HG03442 (cell line): Measurements from ENCODE around the gene EXOC6B.

ENCODE experiments used
- ATAC-seq: cut with Tn5 transposase; IDR thresholded peaks from one replicate; pipeline ENCODE4 v1.9.1; 2021; ENCODE audit warnings: mild to moderate bottlenecking, moderate library complexity; ENCODE audit not compliant: unreplicated experiment

EXOC6B gene

GRCh38 chr2:72744049-72744448 lies 81.8 kb downstream of the EXOC6B start:
- ATAC-seq = no peak

DNA sequence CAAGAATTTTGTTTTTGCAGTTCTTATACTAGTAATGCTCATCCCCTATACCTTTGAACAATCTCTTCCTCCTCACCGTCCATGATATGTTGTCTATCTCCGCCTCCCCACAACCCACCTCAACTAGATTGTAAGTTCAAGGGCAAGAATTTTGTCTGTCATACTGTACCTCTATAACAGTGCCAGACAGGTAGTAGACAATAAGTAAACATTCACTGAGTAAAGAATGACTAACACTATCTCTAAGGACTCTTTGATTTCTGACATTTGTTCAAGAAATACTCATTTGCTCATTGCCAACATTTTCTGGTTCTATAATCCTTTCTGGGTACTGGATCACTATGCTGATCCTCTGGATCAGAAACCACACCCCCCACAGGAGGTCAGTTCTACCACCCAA lies 82.4 kb downstream of the EXOC6B start:
- no peak for ATAC-seq

DNA sequence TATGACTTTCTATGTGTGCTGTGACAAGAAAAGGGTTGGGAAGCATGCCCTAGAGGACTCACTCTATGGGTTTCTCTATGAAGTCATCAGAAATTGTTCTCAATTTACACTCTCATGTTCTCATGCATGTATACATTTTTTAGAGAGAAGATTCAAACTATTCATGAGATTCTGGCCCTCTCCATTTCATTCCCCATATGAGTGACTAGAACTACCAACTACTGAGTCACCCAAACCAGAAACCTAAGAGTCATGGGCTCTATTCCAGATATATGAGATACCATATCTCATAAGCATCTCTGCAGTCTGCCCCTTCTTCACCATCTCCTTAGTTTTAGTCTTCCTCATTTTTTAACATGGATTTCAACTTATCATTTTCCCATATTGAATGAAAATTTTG lies 87.7 kb downstream of the EXOC6B start:
- no peak for ATAC-seq

GRCh38 chr2:72734432-72734831 lies 91.4 kb downstream of the EXOC6B start:
- no peak for ATAC-seq

- no peak for ATAC-seq
These were observed 94.7 kb downstream of the EXOC6B start for GRCh38 chr2:72731116-72731515.

DNA sequence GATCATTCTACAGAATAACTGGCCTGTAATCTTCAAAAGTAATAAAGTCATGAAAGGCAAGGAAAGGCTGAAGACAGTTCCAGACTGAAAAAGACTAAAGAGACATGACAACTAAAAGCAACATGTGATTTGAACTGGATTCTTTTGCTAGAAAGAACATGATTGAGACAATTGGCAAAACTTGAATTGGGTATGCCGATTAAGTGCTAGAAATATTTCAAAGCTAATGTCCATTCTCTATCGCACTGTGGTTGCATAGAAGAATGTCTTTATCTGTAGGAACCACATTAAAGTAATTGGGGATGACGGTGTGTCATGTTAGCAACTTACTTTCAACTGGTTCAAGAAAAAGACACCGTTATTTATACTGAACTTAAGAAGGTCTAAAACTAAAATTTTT lies 98.5 kb downstream of the EXOC6B start:
- ATAC-seq = no peak

DNA sequence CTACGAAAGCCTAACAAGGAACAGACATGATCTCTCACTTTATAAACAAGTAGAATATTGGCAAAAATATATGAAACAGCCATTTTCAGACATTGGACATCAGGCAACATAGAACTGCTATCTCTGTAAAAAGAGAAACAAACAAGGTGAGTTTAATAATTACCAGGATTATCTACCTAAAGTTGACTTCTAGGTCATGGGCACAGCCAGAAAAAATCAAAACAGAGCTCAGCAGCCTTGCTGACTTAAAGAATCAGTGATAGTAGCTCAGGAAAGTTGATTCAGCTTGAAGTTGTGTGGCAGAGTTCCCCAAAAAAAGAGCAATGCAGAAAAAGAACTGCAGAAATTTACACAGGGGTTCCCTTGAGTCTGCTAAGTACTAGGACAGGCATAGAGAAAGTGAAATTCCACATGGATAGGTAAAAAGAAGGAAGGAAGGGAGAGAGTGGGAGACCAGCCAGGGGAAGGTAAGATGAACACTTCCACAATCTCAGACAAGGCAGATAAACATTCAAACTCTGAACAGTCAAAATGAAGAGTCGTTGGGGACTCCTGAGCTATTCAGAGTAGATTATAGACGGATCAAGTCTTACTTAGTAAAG lies 102.0 kb downstream of the EXOC6B start:
- no peak for ATAC-seq

DNA sequence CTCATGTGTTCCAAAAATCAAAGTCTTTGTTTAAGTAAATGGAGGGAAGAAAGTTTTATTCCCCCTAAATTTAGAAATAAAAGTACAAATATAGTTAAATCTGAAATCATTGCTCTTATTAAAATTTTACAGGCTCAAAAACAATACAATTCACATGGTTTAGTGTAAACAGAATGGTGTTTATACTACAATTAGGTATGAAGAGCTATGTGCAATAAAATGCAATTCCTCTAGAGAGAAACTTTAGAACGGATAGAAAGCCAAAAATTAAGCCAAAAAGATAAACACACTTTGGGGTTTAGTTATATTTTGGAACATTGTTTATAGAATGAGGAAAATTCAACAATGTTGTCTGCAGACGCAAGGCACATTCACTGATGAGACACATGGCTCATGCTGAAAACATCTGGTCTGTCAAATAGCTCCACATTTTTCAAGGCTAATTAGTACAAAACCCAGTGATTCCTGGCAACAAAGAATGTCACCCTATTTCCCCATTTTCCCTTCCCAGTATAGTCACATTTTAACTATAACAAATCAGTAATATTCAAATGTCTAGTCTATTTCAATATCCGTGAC lies 103.3 kb downstream of the EXOC6B start:
- no peak for ATAC-seq

GRCh38 chr2:72719416-72719815 lies 106.4 kb downstream of the EXOC6B start:
- ATAC-seq = no peak

DNA sequence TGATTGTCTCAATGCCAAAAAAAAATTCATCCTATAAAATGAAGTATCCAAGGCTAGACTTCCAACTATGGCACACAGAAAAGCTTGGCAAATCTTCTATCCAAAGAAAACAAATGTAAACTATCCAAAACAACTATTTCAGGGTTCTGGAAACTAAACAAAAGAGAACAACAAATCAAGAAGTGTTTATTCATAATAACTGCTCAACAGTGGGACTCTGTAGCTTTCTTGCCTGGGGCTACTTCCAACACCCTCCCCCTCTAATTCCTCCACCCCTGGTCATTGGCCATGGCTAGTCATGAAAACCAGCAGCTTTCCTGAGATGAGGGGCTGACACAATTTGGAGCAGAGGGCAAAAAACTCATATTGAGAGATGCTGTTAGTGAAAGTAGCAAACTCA lies 107.0 kb downstream of the EXOC6B start:
- ATAC-seq = no peak

GRCh38 chr2:72716601-72717000 lies 109.2 kb downstream of the EXOC6B start:
- no peak for ATAC-seq

DNA sequence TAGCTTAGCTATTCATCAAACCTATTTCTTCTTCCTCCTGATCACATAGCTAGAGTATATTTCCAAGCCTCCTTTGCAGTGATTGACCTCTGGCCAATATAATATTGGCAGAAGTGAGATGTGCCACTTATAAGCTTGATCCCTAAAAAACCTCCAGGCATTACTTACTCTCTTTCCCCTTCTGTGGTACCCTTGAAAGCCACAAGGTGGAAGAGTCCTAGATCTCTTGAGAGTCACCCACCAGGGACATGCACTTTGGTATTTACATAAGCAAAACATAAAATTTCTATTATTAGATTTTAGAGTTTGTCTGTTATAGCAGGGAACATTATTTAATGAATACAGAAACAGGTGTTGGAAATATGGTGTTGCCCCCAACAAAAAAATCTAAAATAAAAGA lies 112.0 kb downstream of the EXOC6B start:
- no peak for ATAC-seq

DNA sequence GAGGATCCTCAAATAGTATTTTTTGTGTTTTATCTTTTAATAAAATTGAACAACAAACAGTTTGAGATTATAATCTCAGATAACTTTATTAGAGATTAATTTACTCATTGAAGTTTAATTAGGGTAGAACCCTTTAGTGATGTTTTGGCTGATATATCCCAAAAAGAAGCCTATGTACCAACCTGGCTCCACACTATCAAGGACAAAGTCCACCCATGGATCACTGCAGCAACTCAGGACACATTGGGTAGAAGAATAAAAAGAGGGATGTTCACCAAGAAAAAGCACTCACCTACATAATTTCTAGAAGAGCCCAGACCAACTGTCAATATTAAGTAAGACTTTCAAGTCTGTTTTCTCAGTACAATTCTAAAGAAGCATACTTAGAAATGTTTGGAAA lies 112.9 kb downstream of the EXOC6B start:
- ATAC-seq = no peak

DNA sequence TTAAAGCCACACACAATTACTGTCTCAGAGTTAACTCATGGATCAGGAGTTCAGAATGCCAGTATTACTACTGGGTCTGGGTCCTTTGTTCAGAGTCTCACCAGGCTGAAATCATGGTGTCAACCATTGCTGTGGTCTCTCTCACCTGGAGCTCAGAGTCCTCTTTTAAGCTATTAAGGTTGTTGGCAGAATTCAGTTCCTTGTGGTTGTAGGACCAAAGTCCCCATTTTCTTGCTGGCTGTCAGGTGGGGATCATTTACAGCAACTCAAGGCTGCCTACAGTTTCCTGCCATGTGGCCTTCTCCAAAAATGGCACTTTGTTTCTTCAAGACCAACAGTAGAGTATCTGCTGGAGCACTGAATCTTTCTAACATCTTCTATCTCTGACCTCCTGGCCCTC lies 113.5 kb downstream of the EXOC6B start:
- no peak for ATAC-seq

- ATAC-seq = no peak
These were observed 115.2 kb downstream of the EXOC6B start for GRCh38 chr2:72710418-72711152.

- no peak for ATAC-seq
These were observed 117.6 kb downstream of the EXOC6B start for GRCh38 chr2:72708236-72708635.

GRCh38 chr2:72698300-72698699 lies 127.5 kb downstream of the EXOC6B start:
- no peak for ATAC-seq

- ATAC-seq = no peak
These were observed 129.3 kb downstream of the EXOC6B start for GRCh38 chr2:72696559-72696958.

GRCh38 chr2:72695676-72696075 lies 130.2 kb downstream of the EXOC6B start:
- ATAC-seq = no peak

DNA sequence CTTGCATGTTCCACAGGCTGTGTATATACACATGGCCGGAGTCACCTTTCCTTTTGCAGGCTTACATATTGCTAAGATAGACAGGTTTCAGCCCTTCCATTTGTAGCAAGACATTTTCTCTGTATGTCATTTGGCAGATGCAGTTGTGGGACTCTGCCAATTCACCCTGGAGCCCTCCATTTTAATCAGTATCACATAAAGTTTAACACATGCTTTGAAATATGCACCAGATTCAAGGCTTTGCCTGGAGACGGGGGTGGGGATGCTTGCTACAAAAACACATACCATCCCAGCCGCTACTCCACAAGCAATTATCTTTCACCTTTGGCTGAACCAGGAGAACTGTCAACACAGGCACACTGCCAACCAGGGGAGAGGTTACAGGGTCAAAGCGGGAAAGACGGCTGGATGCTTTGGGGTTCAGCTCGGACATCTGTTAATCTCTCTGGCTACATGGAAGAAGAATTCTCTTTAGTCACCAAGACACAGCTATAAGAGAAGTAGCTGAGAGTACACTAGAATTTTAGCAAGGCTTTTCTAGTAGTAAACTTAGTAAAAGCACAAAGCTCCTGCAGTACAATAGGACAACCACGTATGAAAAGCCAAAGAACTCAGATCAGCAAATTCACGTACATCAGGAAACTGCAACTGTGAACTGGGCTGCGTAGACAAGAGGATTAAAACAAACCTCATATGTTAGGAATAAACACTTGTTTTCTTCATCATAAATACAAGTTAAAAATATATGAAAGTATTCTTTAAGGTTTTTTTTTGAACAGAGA lies 130.9 kb downstream of the EXOC6B start:
- ATAC-seq = no peak

DNA sequence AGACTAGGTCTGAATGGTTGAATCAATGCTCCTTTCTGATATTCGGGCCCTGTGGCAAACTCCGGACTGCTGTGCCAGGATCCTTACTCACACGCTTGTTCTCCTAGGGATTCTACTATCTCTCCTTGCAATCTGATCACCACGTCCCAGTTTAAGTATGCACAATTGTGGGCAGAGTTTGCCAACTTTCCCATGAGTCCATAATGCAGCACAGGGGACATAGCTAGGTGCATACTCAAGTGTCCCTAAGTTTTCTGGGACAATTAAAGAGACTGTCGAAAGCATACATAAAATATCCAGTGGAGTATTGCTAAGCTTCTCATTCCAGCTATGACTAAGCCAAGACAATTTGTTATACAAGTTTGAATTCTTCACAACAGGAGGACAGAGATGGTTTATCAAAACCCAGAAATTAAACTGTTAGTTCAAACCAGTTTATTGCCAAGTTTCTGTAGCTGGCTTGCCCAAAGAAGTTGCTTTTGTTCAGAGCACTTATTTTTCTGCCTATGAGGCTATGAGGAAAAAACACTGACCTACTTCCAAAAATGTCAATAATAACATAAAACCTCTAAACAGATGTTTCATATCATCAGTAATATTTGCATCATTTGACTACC lies 136.1 kb downstream of the EXOC6B start:
- no peak for ATAC-seq
